Endodermal cell (in vitro differentiated cells): ENCODE data around the gene KNL1. TPM values are rescaled to one million over a fixed set of nuclear protein-coding genes. Genes with fewer than 3 reads are reported as not detected.

Source experiments
- DNase-seq: peaks from one replicate; pipeline ENCODE4 v3.0.0-alpha.2; 2017
- H3K27ac ChIP-seq: 2 replicates; pipeline ENCODE4 v1.5.1; 2013; ENCODE audit warnings: mild to moderate bottlenecking, low read depth, low read length, moderate library complexity
- H3K27me3 ChIP-seq: 2 replicates; pipeline ENCODE4 v1.6.1; 2013; ENCODE audit warnings: mild to moderate bottlenecking, low read length, moderate library complexity; ENCODE audit not compliant: insufficient read depth, control insufficient read depth, poor library complexity, severe bottlenecking
- H3K36me3 ChIP-seq: 2 replicates; pipeline ENCODE4 v1.7.0; 2013; ENCODE audit warnings: mild to moderate bottlenecking, low read length, moderate library complexity; ENCODE audit not compliant: control insufficient read depth, insufficient read depth
- H3K4me1 ChIP-seq: one replicate; pipeline ENCODE4 v1.7.0; 2013; ENCODE audit warnings: low read length; ENCODE audit not compliant: control insufficient read depth, insufficient read depth
- H3K4me3 ChIP-seq: 2 replicates; pipeline ENCODE4 v1.5.1; 2013; ENCODE audit warnings: mild to moderate bottlenecking, low read length, moderate library complexity
- H3K9ac ChIP-seq: 2 replicates; pipeline ENCODE4 v1.6.1; 2013; ENCODE audit warnings: mild to moderate bottlenecking, low read length, moderate library complexity; ENCODE audit not compliant: poor library complexity, severe bottlenecking; ENCODE audit errors: extremely low read depth
- H3K9me3 ChIP-seq: 2 replicates; pipeline ENCODE4 v1.6.1; 2013; ENCODE audit warnings: mild to moderate bottlenecking, low read length, moderate library complexity; ENCODE audit not compliant: control insufficient read depth
- H3K27ac Mint-ChIP-seq: 2 replicates; pipeline ENCODE4 v1.8.0; 2020; ENCODE audit warnings: mixed read lengths
- H3K27me3 Mint-ChIP-seq: 2 replicates; pipeline ENCODE4 v1.8.0; 2021; ENCODE audit warnings: mild to moderate bottlenecking, mixed read lengths; ENCODE audit not compliant: insufficient read depth
- H3K36me3 Mint-ChIP-seq: 2 replicates; pipeline ENCODE4 v1.8.0; 2020; ENCODE audit warnings: low read depth, mixed read lengths
- H3K4me1 Mint-ChIP-seq: 2 replicates; pipeline ENCODE4 v1.8.0; 2020; ENCODE audit warnings: mixed read lengths
- H3K4me3 Mint-ChIP-seq: 2 replicates; pipeline ENCODE4 v1.8.0; 2020; ENCODE audit warnings: mild to moderate bottlenecking, moderate library complexity, mixed read lengths
- H3K9me3 Mint-ChIP-seq: 2 replicates; pipeline ENCODE4 v1.8.0; 2020; ENCODE audit warnings: mild to moderate bottlenecking, mixed read lengths
- WGBS, 2 experiments: methylation state at CpG; one replicate each; pipeline versions ENCODE4 v1.1.5 to v1.1.7; 2013; ENCODE audit warnings: missing lambda C conversion rate in 2 of 2, mixed read lengths in 1 of 2; ENCODE audit not compliant: insufficient coverage in 1 of 2, insufficient read length in 1 of 2; 5-methylcytosine and 5-hydroxymethylcytosine counted together
- total RNA-seq, 2 donors: library from RNA; stranded (reverse); fragmentation: NEBNext Ultra II Directional in 1 of 2; extraction: Animal tissue kit (Norgen Biotek cat#: 25700) in 1 of 2; gene quantifications; 2 replicates in 1 of 2; 3 replicates in 1 of 2; pipeline ENCODE4 v1.2.1, GENCODE V29; 2021
- TF ChIP-seq, protein P1 (sequence below): fragments of 200-600 bp; sonication (generic); conservative IDR thresholded peaks from 2 replicates; pipeline ENCODE4 v1.5.0; 2021; ENCODE audit warnings: antibody characterized with exemption, mild to moderate bottlenecking

KNL1 gene
- total RNA-seq, 2 donors from 2014 or later: 17.6 to 32.6 TPM

DNA sequence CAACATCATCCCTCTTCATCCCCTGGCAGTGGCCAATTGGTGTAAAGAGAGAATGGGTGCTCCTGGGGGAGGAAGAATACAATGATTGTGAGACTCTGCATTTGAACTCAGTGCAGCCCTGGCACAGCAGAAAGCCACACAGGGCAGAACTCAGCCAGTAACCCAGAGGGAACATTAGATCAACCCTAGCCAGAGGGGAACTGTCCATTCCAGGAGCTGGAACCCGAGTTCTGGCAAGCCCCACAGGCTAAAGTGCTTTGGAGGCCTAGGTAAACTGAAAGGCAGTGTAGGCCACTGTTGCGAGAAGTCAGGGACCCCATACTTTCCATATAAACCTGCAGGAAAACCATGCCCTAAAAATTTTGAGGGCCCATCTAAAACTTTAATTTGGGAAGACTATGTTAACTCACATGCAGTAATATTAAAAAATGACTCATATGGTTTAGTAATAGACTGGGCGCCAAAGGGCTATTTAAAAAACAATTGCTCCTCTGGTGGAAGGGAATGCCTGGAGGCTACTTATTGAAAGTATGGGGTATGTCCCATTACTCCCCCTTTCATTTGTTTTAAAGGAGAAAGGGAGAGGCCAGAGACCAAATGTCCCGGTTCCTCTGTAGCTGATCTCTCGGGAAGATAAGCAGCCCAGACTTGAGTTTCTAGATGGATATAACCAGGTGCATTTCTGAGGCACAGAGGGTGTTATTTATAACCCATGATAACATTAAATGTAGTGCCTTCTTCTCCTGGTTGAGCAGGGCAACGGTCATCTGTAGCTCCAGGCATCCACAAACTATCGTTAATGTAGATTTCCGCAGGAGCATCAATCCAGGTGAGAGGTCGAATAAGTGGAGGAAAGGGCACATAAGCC lies 95.1 kb downstream of the KNL1 start:
- peaks cover 3% of the 10 kb centered on the region for H3K36me3 ChIP-seq
- Mint-ChIP-seq H3K27me3 (no peaks in the 10 kb centered on the region), H3K27ac (no peak overlapping the region), H3K4me3 (no peak overlapping the region), H3K36me3 (peaks cover 43% of the 10 kb centered on the region), H3K9me3 (peaks cover 33% of the 10 kb centered on the region), H3K4me1 (peaks cover 2% of the 10 kb centered on the region)
- H3K9ac ChIP-seq: no peak overlapping the region
- no peak overlapping the region for H3K27ac ChIP-seq
- TF ChIP-seq, protein P1, sequence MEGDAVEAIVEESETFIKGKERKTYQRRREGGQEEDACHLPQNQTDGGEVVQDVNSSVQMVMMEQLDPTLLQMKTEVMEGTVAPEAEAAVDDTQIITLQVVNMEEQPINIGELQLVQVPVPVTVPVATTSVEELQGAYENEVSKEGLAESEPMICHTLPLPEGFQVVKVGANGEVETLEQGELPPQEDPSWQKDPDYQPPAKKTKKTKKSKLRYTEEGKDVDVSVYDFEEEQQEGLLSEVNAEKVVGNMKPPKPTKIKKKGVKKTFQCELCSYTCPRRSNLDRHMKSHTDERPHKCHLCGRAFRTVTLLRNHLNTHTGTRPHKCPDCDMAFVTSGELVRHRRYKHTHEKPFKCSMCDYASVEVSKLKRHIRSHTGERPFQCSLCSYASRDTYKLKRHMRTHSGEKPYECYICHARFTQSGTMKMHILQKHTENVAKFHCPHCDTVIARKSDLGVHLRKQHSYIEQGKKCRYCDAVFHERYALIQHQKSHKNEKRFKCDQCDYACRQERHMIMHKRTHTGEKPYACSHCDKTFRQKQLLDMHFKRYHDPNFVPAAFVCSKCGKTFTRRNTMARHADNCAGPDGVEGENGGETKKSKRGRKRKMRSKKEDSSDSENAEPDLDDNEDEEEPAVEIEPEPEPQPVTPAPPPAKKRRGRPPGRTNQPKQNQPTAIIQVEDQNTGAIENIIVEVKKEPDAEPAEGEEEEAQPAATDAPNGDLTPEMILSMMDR: no peak
- H3K27me3 ChIP-seq: no peaks in the 10 kb centered on the region
- H3K4me1 ChIP-seq: no peaks in the 10 kb centered on the region
- no peak for DNase-seq
- H3K9me3 ChIP-seq: no peaks in the 10 kb centered on the region
- H3K4me3 ChIP-seq: no peak overlapping the region
- WGBS, 2 experiments: 91 to 94% methylated on average over 7 to 9 of the region's 9 CpGs

DNA sequence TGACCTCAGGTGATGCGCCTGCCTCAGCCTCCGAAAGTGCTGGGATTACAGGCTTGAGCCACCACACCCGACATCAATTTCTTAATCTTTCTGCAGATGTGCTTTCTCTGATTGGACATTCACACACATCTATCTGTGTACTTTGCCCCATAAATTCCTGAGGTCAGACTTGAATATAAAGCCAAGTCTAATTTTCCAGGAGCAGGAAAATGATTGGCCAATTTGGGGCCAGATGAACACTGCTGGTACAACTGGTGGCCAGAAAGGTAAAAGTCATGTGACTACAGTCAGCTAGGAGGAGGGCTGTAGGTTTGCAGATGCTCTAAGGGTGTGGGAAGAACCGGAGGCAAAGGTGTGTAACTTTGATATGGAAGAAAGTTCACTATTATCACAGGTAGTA lies 97.7 kb downstream of the KNL1 start:
- no peak for DNase-seq
- Histone ChIP-seq H3K4me1 (no peaks in the 10 kb centered on the region), H3K4me3 (no peak overlapping the region), H3K9ac (no peak overlapping the region), H3K9me3 (no peaks in the 10 kb centered on the region), H3K27ac (no peak overlapping the region), H3K27me3 (no peaks in the 10 kb centered on the region), H3K36me3 (peaks cover 3% of the 10 kb centered on the region)
- Mint-ChIP-seq H3K4me3 (no peak overlapping the region), H3K4me1 (peaks cover 2% of the 10 kb centered on the region), H3K9me3 (peaks cover 8% of the 10 kb centered on the region), H3K27ac (no peak overlapping the region), H3K36me3 (peaks cover 26% of the 10 kb centered on the region), H3K27me3 (no peaks in the 10 kb centered on the region)
- WGBS, 2 experiments: 90 to 96% methylated on average over 3 to 4 of the region's 4 CpGs
- TF ChIP-seq, protein P1: no peak

DNA sequence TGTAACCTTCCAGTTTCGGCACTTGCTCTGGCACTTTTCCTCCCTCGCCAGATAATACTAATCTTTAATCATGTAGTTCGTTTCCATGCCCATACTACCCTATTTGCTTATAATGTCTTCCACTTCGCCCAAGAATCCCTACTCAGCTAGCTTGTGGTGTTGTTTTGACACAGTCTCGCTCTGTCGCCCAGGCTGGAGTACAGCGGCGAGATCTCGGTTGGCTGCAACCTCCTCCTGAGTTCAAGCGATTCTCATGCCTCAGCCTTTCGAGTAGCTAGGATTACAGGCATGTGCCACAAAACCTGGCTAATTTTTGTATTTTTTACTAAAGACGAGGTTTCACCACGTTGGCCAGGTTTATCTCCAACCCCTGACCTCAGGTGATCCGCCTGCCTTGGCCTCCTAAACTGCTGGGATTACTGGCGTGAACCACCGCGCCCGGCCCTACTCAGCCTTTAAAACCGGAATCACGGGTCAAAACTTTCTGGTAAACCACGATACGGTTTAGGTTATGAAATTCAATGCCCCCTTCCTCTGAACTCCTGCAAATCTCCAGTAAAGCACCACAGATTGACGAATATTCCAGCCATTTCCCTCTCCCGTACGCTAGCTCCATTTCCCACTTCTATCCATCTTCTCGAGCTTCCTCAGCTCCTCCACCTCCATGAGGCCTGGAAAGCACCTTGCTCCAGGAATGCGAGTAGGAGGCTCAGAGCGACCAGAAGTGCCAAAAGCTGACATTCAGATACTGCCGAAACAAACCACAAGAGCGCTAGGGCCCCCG lies 100.0 kb downstream of the KNL1 start:
- 37 to 52% methylated on average over 25 to 31 of the region's 31 CpGs for WGBS, 2 experiments
- Histone ChIP-seq H3K9ac (peak overlapping the region; percentile 96), H3K27ac (no peak overlapping the region), H3K9me3 (no peaks in the 10 kb centered on the region), H3K27me3 (no peaks in the 10 kb centered on the region), H3K36me3 (peaks cover 13% of the 10 kb centered on the region), H3K4me3 (peak overlapping the region; percentile 99), H3K4me1 (no peaks in the 10 kb centered on the region)
- Mint-ChIP-seq H3K27me3 (no peaks in the 10 kb centered on the region), H3K4me3 (peak overlapping the region; percentile 76), H3K9me3 (no peaks in the 10 kb centered on the region), H3K36me3 (peaks cover 18% of the 10 kb centered on the region), H3K27ac (peak overlapping the region; percentile 99), H3K4me1 (peaks cover 2% of the 10 kb centered on the region)
- no peak for DNase-seq
- TF ChIP-seq, protein P1: no peak
